Stimulated activated CD4-positive, alpha-beta T cell treated with anti-CD3 and anti-CD28 coated beads, TNF-alpha, amount 100 ng/mL, for 24 hours (primary cell): Measurements from ENCODE around the gene MAP3K20.

Source experiments
- DNase-seq, 3 experiments: peaks; one replicate each; pipeline ENCODE4 v3.0.0-alpha.2; 2020; ENCODE audit warnings: low read depth in 3 of 3

The MAP3K20 gene

GRCh38 chr2:173050684-173051083, 25.0 kb upstream of the MAP3K20 start:
- DNase-seq, result no peak

DNA sequence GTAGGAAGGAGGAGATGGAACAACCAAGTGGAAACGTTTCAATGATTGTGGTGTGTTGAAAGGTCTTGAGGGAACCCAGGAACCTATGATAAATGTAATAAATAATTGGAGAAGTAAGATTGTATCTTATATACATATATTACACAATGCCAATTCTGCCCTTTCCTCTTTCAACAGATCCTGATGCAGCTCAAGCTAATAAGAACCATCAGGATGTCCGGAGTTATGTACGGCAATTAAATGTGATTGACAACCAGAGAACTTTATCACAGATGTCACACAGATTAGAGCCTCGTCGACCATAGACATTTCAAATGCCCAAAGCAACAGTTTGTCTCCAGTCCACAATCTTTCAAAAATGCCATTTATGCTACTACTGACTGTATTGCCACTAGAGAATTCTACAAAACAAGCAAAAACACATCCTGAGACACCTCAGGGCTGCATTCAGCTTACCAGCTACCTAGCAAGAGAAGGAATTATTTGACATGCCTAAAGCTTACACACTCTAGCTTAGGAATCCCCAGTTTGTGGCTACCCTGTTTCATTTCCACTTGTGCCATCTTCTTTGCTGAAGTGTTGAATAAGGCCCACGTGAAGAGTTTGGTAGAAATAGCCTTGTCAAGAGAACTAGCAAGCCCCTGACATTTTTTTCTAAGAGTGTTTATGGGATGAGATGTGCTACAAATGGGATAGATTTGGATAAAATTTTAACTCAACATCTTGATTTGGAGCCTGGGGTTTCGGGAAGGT, 24.0 kb upstream of the MAP3K20 start:
- no peak for DNase-seq

DNA sequence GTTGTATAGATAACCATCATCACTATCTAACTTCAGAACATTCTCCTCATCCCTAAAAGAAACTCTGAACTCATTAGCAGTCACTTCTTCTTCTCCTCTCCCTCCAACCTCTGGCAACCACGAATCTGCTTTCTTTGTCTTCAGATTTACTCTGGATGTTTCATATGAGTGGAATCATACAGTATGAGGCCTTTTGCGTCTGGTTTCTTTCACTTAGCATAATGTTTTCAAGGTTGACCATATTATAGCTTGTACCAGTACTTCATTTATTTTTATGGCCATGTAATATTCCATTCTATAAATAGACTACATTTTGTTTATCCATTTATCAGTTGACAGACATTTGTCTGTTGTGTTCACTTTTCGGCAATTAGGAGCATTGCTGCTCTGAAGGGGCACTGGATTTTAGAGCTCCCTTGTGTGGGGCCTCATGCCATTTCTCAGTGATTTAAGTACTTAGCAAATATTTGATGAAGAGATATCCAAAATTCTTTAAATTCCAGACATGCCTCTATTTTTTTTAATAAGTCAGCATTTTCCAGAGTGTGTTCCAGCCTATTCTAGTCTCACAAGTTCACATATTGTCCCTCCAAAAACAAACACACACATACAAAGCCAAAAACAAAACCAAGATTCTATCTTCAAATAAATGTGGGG, 22.5 kb upstream of the MAP3K20 start:
- DNase-seq, result no peak

DNA sequence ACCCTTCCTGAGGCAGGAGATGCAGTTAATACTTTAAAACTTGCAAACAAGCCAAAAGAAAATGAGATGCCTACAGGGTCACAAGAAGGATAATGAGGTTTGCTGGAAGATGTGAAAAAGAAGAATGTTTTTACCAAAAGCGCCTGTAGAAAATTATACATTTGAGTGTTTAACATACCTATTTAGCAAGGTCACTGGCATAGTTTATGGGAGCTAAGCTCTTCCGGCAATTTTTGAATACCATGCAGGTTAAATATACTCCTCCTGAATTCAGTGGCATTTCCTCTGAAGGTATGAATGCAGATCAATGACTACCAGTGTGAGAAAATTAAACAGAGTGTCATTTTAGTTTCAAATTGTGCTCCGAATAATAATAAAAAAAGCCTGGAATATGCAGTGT, 21.2 kb upstream of the MAP3K20 start:
- no peak for DNase-seq

- DNase-seq, result no peak
These were observed 18.8 kb upstream of the MAP3K20 start for GRCh38 chr2:173056705-173057364.

DNA sequence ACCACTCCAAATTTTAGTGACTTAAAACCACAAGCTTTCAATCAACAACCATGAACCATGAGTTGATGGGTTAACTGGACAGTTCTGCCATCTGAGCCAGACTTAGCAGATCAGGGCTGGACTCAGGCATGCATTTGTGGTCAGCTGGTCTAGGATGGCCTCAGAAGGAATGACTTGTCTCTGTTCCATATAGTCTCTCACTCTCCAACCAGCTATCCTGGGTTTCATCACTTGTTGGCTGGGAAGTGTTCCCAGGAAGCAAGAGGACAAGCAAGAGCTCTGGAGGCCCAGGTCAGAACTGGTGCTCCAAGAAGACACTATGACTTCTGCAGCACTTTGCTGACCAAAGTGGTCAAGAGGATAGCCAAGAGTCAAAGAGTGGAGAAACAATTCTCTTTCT, 17.5 kb upstream of the MAP3K20 start:
- no peak for DNase-seq

DNA sequence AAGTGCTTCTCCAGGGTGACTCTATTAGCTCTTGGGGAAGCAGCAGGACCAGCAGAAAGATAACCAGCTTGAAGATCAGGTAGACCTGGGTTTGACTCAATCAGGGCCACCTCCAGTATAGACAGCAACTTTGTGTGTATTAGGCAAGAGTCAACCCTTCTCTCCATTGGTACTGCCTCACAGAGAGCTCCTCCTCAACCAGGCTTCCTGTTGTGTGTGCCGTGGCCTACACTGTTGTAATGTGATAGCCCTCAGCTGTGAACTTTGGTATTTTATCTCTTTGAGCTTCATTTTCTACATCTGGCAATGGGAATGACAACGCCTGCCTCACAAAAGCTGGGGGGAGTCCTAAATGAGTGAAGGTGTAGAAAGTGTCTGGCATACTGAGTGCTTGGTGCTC, 17.0 kb upstream of the MAP3K20 start:
- DNase-seq, result no peak

DNA sequence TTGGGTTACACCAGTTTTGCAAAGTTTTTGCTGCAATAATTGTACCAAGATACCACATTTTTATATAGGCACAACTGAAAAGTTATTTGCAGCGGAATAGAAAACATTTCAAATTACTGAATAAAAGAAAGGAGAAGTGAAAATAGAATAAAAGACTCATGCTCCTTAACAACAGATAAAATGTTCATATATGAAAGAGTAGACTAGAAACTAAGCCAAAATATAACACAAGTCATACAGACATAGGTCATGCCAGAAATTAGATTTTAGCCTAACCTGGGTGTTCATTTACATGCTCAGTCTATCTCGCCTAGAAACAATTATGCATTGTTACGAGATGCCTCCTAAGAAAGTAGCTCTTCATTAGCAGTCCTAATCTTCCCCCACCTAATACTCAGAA, 16.4 kb upstream of the MAP3K20 start:
- DNase-seq, result no peak

DNA sequence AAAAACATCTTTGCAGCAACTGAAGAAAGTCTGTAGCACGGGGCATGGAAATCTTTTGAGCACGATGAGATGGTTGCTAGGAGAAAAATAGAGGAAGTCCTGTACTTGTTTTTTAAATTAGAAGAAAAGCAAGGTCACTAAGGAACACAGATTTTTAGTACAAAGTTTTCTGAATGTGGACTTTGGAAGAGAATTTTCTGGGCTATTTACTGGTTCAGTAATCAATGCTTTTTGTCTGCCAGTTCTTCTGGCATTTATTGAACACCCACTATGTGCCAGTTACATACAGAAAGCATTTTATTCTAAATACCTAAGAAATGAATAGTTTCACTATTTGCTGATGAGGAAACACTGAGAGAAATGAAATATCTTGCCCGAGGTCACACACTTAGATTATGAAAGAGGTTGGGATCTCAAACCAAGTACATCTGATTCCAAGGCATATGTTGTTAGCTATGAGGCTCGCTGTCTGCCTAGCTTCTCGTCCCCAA, 15.6 kb upstream of the MAP3K20 start:
- DNase-seq, result no peak

GRCh38 chr2:173062801-173063200, 12.8 kb upstream of the MAP3K20 start:
- DNase-seq, result no peak

- DNase-seq, result no peak
These were observed 11.4 kb upstream of the MAP3K20 start for GRCh38 chr2:173064151-173064805.

GRCh38 chr2:173066887-173067676, 8.6 kb upstream of the MAP3K20 start:
- no peak for DNase-seq

DNA sequence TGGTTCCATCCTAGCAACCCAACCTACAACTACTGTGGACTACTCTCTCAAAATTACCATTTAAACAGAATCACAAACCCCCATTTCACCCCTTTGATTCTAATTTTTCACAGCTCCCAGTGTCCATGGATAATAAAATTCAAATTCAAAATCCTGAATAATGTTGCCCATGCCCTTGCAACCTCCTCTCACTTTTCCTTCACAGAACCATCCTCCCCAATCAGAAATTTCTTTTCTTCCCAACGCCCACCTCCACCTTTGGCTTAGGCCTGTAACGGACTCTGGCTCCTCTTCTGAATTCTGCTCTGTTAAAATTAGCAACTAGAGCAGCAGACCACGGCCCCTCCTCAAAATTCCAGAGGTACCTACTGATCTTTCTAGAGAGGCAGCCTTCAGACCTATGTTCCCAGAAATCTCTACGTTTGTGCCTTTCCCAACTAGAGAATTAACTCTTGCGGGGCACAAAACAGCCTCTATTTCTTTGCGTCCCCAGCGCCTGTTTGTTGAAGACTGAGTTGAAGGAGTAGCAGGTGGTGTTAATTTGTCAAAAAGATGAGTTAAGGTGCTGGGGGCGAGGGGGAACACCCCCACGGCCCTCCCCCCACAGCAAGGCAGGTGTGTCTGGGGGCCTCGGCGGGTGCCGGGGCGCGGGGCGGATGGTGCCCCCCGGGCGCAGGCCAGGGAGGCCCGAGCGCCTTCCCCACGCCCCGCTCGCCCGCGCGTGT, 428 bp upstream of the MAP3K20 start:
- no peak for DNase-seq

- peak in 1 of 3 experiments; percentile 11 for DNase-seq
These were observed 1.1 kb downstream of the MAP3K20 start for GRCh38 chr2:173076581-173077345.

DNA sequence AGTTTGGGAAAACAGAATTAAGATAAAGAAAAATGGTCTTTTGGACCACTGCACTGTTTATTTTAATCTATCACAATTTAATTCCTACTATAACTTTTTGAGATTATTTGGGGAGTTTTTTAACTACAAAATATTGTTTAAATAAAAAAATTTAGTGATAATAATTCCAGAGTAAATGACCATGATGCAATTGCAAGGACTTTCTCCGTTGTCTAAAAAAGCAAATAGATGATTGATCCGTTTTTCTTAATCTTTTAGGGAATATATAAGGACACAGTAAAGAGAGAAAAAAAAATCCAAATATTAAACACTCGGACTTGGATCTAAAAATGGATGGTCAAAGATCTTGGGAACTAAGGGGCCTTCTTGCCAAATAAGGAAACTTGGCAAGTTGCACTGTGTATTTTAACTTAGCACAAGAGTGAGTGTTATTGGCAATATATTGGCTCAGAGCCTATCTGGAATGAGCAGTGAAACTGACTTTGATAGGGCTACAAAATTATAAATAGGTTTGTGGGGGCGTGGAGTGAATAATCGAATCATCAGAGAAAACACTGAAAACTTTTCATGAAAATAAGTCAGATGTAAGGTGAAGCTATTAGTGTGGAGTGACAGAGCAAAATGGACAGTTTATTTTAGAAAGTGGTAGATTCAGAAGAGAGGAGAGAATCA, 2.0 kb downstream of the MAP3K20 start:
- no peak for DNase-seq

GRCh38 chr2:173079141-173079540, 3.5 kb downstream of the MAP3K20 start:
- no peak for DNase-seq

GRCh38 chr2:173079973-173080860, 4.6 kb downstream of the MAP3K20 start:
- DNase-seq, result no peak

DNA sequence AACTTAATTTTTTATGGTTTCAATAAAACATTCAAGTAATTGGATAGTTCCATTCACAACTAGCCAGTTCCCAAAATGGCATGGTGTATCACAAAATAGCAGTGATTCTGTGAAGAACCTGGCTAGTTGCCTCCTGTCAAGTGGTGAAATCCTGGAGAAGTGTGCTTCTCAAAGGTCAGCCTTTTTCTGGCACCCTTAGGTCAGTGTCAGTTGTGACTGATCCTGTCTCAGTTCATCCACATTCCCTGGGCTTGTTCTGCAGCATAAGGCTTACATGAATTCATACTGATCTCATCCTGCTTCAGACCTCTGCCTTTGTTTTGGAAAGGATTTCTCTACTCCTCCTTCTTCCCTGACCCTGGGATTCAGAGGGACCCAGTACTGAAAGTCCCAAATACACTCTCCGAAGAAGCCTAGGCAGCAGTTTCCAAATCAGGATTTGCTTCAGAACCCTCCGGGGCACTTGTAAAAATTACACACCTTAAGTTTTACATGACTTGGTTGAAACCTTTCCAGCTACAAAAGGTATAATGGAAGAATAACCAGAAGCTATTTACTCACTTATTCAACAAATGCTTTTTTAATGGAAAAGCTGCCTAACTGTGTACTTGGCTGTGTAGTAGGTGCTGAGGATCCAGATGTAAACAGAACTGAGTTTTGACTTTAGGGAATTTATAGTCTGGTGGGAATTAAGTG, 11.0 kb downstream of the MAP3K20 start:
- no peak for DNase-seq
